Measurements from ENCODE around the gene UROC1. TPM values are rescaled to one million over a fixed set of nuclear protein-coding genes. Genes with fewer than 3 reads are reported as not detected.

Gene UROC1
- total and polyA plus RNA-seq, 2 experiments from 2014 or later: not detected

- TF ChIP-seq ZNF462 (CRISPR knock-in tag; IDR thresholded peaks at IDR 0.05): no peak
These were observed 71.3 kb downstream of the UROC1 start (continued) for GRCh38 chr3:126446301-126446700.

GRCh38 chr3:126445506-126445905 lies 72.1 kb downstream of the UROC1 start:
- DNase-seq (ENCODE audit: low spot score) (no peak), ATAC-seq (no peak)
- H3K4me1 Mint-ChIP-seq: peaks cover 33% of the 10 kb centered on the region
- H3K79me2 ChIP-seq (replicated peaks; ENCODE audit: insufficient read depth): no peaks in the 10 kb centered on the region
- no peak overlapping the region for H2AFZ ChIP-seq
- no peaks in the 10 kb centered on the region for H3K27me3 Mint-ChIP-seq (ENCODE audit: insufficient read depth, low read depth, poor library complexity)
- no peak overlapping the region for H3K4me3 Mint-ChIP-seq
- no peak overlapping the region for H3K27ac ChIP-seq (ENCODE audit: low read depth)
- no peak overlapping the region for H3K4me3 ChIP-seq
- H3F3A ChIP-seq (replicated peaks; ENCODE audit: low read depth): no peaks in the 10 kb centered on the region
- no peaks in the 10 kb centered on the region for H3K27me3 ChIP-seq (ENCODE audit: insufficient read depth)
- H4K20me1 ChIP-seq (replicated peaks; ENCODE audit: insufficient read depth): no peaks in the 10 kb centered on the region; the same call in 1 of the 2 replicates
- H3K9me2 ChIP-seq (ENCODE audit: insufficient read depth): no peaks in the 10 kb centered on the region
- H3K4me2 ChIP-seq: no peak overlapping the region
- H3K27ac Mint-ChIP-seq: no peak overlapping the region
- H3K36me3 ChIP-seq (ENCODE audit: insufficient read depth): no peaks in the 10 kb centered on the region
- peaks cover 7% of the 10 kb centered on the region; the same call in 1 of the 2 replicates for H3K4me1 ChIP-seq (ENCODE audit: insufficient read depth)
- no peaks in the 10 kb centered on the region; the same call in 2 of the 3 replicates for H3K36me3 Mint-ChIP-seq (ENCODE audit: low read depth)
- H3K9me3 Mint-ChIP-seq: no peaks in the 10 kb centered on the region
- TF ChIP-seq EZH2 (IDR thresholded peaks at IDR 0.05; ENCODE audit: low read depth, unreplicated experiment) (no peak), CREB1 (CRISPR knock-in tag; IDR thresholded peaks at IDR 0.05; ENCODE audit: low read depth) (no peak), ZNF331 (CRISPR knock-in tag; IDR thresholded peaks at IDR 0.05; ENCODE audit: low read depth) (no peak), STAT1 (IDR thresholded peaks at IDR 0.05; ENCODE audit: unreplicated experiment) (no peak), JUNB (IDR thresholded peaks at IDR 0.05; ENCODE audit: unreplicated experiment) (no peak), EZH2phosphoT487 (IDR thresholded peaks at IDR 0.05; ENCODE audit: unreplicated experiment) (no peak), ZNF114 (CRISPR knock-in tag; IDR thresholded peaks at IDR 0.05) (no peak), POLR2AphosphoS5 (IDR thresholded peaks at IDR 0.05; ENCODE audit: low read depth) (no peak), CTCF (conservative IDR thresholded peaks at IDR 0.05; ENCODE audit: low read depth in 2 of 2) (no peak), ETS1 (IDR thresholded peaks at IDR 0.05) (no peak), REST (IDR thresholded peaks at IDR 0.05; ENCODE audit: unreplicated experiment) (no peak)
